SK-N-SH treated with all-trans-retinoic acid at 6 μM for 48 hours (cell line): Measurements from ENCODE around the gene CLP1.

Source experiments
- ATAC-seq: fragments of 200-7000 bp; cut with Tn5 transposase; 3 replicates; pipeline ENCODE4 v1.9.1; 2020; ENCODE audit warnings: mild to moderate bottlenecking, moderate library complexity
- BACH2 ChIP-seq: fragments of 250-450 bp; sonication (Bioruptor Pico); IDR thresholded peaks from 2 replicates; pipeline ENCODE4 v1.9.0; 2021; ENCODE audit warnings: mild to moderate bottlenecking, borderline replicate concordance
- CREB5 ChIP-seq: fragments of 250-450 bp; sonication (Bioruptor Pico); IDR thresholded peaks from 2 replicates; pipeline ENCODE4 v1.5.1; 2020; ENCODE audit warnings: low read depth, mild to moderate bottlenecking, moderate library complexity
- CSDC2 ChIP-seq: fragments of 250-450 bp; sonication (Bioruptor Pico); IDR thresholded peaks from 2 replicates; pipeline ENCODE4 v1.5.0; 2020; ENCODE audit warnings: mild to moderate bottlenecking, moderate library complexity
- ESRRG ChIP-seq: fragments of 250-450 bp; sonication (Bioruptor Pico); IDR thresholded peaks from 2 replicates; pipeline ENCODE4 v1.6.1; 2021; ENCODE audit warnings: mild to moderate bottlenecking
- GLIS3 ChIP-seq: fragments of 250-450 bp; sonication (Bioruptor Pico); IDR thresholded peaks from 2 replicates; pipeline ENCODE4 v1.5.0; 2020; ENCODE audit warnings: mild to moderate bottlenecking, moderate library complexity
- ISL1 ChIP-seq: fragments of 250-450 bp; sonication (Bioruptor Pico); IDR thresholded peaks from 2 replicates; pipeline ENCODE4 v2.1.2; 2022; ENCODE audit warnings: mild to moderate bottlenecking, moderate library complexity
- OSR1 ChIP-seq: fragments of 250-450 bp; sonication (Bioruptor Pico); IDR thresholded peaks from 2 replicates; pipeline ENCODE4 v1.8.0; 2022; ENCODE audit warnings: moderate library complexity, mild to moderate bottlenecking, inconsistent platforms
- PATZ1 ChIP-seq: fragments of 250-450 bp; sonication (Bioruptor Pico); IDR thresholded peaks from 2 replicates; pipeline ENCODE4 v1.8.0; 2020; ENCODE audit warnings: mild to moderate bottlenecking, moderate library complexity, borderline replicate concordance
- POU6F1 ChIP-seq: fragments of 250-450 bp; sonication (Bioruptor Pico); IDR thresholded peaks from 2 replicates; pipeline ENCODE4 v1.8.0; 2021; ENCODE audit warnings: low read depth, mild to moderate bottlenecking, moderate library complexity, borderline replicate concordance
- PPARA ChIP-seq: fragments of 250-450 bp; sonication (Bioruptor Pico); IDR thresholded peaks from 2 replicates; pipeline ENCODE4 v1.5.0; 2020; ENCODE audit warnings: mild to moderate bottlenecking, borderline replicate concordance
- RARB ChIP-seq: fragments of 250-450 bp; sonication (Bioruptor Pico); IDR thresholded peaks from 2 replicates; pipeline ENCODE4 v1.8.0; 2021; ENCODE audit warnings: mild to moderate bottlenecking, moderate library complexity
- SNAI2 ChIP-seq: fragments of 250-450 bp; sonication (Bioruptor Pico); IDR thresholded peaks from 2 replicates; pipeline ENCODE4 v1.5.0; 2020; ENCODE audit warnings: mild to moderate bottlenecking, moderate library complexity
- TOX ChIP-seq: fragments of 250-450 bp; sonication (Bioruptor Pico); IDR thresholded peaks from 2 replicates; pipeline ENCODE4 v1.8.0; 2021; ENCODE audit warnings: mild to moderate bottlenecking, moderate library complexity, borderline replicate concordance
- ZC3H10 ChIP-seq: fragments of 250-450 bp; sonication (Bioruptor Pico); IDR thresholded peaks from 2 replicates; pipeline ENCODE4 v1.5.1; 2021; ENCODE audit warnings: mild to moderate bottlenecking, moderate library complexity
- ZFP3 ChIP-seq: fragments of 250-450 bp; sonication (Bioruptor Pico); IDR thresholded peaks from 2 replicates; pipeline ENCODE4 v1.5.0; 2020; ENCODE audit warnings: mild to moderate bottlenecking, moderate library complexity
- ZFP30 ChIP-seq: fragments of 450-650 bp; formaldehyde crosslinking; IDR thresholded peaks from 2 replicates; pipeline ENCODE4 v1.5.0; 2022; ENCODE audit warnings: mild to moderate bottlenecking, moderate library complexity
- ZNF565 ChIP-seq: fragments of 450-650 bp; formaldehyde crosslinking; conservative IDR thresholded peaks from 2 replicates; pipeline ENCODE4 v1.5.0; 2020; ENCODE audit warnings: low read depth, mild to moderate bottlenecking, moderate library complexity
- ZNF8 ChIP-seq: fragments of 450-650 bp; formaldehyde crosslinking; IDR thresholded peaks from 2 replicates; pipeline ENCODE4 v1.5.0; 2020; ENCODE audit warnings: mild to moderate bottlenecking, moderate library complexity

CLP1 gene

GRCh38 chr11:57633394-57634070 is 24.0 kb upstream of the CLP1 start:
- no peak for ATAC-seq
- no peak for TF ChIP-seq CREB5
- TF ChIP-seq ZC3H10 (CRISPR knock-in tag), result no peak
- TF ChIP-seq RARB (CRISPR knock-in tag), result no peak
- no peak for TF ChIP-seq OSR1 (CRISPR knock-in tag)
- no peak for TF ChIP-seq CSDC2

GRCh38 chr11:57634311-57634710 is 23.3 kb upstream of the CLP1 start:
- TF ChIP-seq POU6F1 (CRISPR knock-in tag) (no peak), PATZ1 (CRISPR knock-in tag) (no peak), PPARA (no peak), CREB5 (no peak), ESRRG (CRISPR knock-in tag) (no peak), ZFP30 (no peak), ZNF565 (CRISPR knock-in tag) (no peak), OSR1 (CRISPR knock-in tag) (no peak)
- ATAC-seq, result no peak

GRCh38 chr11:57635246-57635645 is 22.3 kb upstream of the CLP1 start:
- TF ChIP-seq PATZ1 (CRISPR knock-in tag) (no peak), ZFP3 (CRISPR knock-in tag) (no peak), ZNF8 (CRISPR knock-in tag) (no peak), PPARA (no peak), ISL1 (no peak), TOX (CRISPR knock-in tag) (no peak), CREB5 (no peak), ZFP30 (no peak), GLIS3 (CRISPR knock-in tag) (no peak), BACH2 (CRISPR knock-in tag) (no peak)
- ATAC-seq, result no peak

- no peak for TF ChIP-seq SNAI2 (CRISPR knock-in tag)
- no peak for TF ChIP-seq ESRRG (CRISPR knock-in tag)
- TF ChIP-seq BACH2 (CRISPR knock-in tag), result no peak
- no peak for TF ChIP-seq TOX (CRISPR knock-in tag)
- no peak for TF ChIP-seq POU6F1 (CRISPR knock-in tag)
- no peak for TF ChIP-seq ZFP3 (CRISPR knock-in tag)
- TF ChIP-seq PPARA, result no peak
- no peak for TF ChIP-seq GLIS3 (CRISPR knock-in tag)
- no peak for TF ChIP-seq ISL1
- ATAC-seq, result peak; percentile 32
Observed at GRCh38 chr11:57637626-57638004, 19.9 kb upstream of the CLP1 start.
